Mucosa of rectum (tissue), 2 donors: ENCODE data around the gene PLEKHD1.

Source experiments
- H3K27ac ChIP-seq, 2 donors: one replicate each; pipeline ENCODE4 v1.7.0; 2013; ENCODE audit warnings: inconsistent platforms in 2 of 2, low read depth in 2 of 2, low read length in 2 of 2
- H3K27me3 ChIP-seq, 2 donors: one replicate each; pipeline ENCODE4 v1.7.0; 2013; ENCODE audit warnings: low read length in 2 of 2; ENCODE audit not compliant: control insufficient read depth in 2 of 2, insufficient read depth in 2 of 2
- H3K36me3 ChIP-seq, 2 donors: one replicate each; pipeline ENCODE4 v1.7.0; 2013; ENCODE audit warnings: low read length in 2 of 2; ENCODE audit not compliant: control insufficient read depth in 2 of 2, insufficient read depth in 2 of 2
- H3K4me1 ChIP-seq, 2 donors: one replicate each; pipeline ENCODE4 v1.7.0; 2013; ENCODE audit warnings: low read length in 2 of 2, mild to moderate bottlenecking in 1 of 2; ENCODE audit not compliant: control insufficient read depth in 2 of 2, insufficient read depth in 2 of 2
- H3K4me3 ChIP-seq, 2 donors: one replicate each; pipeline ENCODE4 v1.7.0; 2013; ENCODE audit warnings: low read length in 2 of 2
- H3K9ac ChIP-seq, 2 donors: one replicate each; pipeline ENCODE4 v1.7.0; 2013; ENCODE audit warnings: low read length in 2 of 2, low read depth in 1 of 2, mild to moderate bottlenecking in 1 of 2
- H3K9me3 ChIP-seq, 2 donors: one replicate each; pipeline ENCODE4 v1.7.0; 2013; ENCODE audit warnings: low read length in 2 of 2; ENCODE audit not compliant: control insufficient read depth in 2 of 2
- donor health status: healthy.
- donor health status: Normal muscosa, but diverticular disease.

Gene PLEKHD1

DNA sequence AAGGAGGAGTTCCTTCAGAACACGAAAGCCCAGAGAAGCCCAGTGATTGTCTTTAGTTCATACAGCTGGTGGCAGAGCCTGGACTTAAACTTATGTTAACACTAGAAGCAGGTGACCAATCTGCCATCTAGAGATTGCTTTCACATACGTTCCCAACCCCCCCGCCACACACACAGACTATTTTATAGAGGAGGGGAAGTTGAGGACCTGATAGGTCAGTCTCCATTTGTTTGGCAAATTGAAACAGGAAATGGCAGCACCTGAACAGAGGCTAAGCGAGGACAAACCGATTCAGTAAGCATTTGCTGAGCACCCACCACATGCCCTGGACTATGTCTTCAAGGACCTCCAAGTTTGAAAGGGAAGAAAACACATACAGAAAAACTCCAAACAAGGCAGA is 4.8 kb upstream of the PLEKHD1 start:
- Histone ChIP-seq H3K27ac (no peak overlapping the region), H3K4me3 (no peak overlapping the region), H3K36me3 (no peaks in the 10 kb centered on the region), H3K9ac (no peak overlapping the region), H3K4me1 (peaks cover 2 to 5% of the 10 kb centered on the region in 2 donors), H3K9me3 (no peaks in the 10 kb centered on the region), H3K27me3 (peaks cover 9 to 17% of the 10 kb centered on the region in 2 donors)

DNA sequence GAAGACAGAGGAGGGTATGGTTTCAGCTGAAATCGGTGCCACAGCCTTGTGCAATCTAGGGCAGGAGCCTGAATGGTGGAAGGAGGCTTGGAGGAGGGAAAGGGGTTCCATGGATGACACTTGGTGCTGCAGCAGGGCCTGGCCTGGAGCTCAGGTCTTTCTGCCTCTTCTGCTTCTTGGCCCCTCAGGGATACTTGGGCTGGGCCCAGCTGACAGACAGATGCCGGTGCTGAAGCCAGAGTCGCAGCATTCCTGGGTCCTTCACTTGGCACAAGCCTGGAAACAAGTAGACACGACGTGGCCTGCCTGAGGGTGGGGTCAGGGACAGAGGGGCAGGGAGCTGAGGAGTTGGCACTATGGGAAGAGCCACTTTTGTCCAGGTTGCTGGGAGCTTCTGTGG is 4.4 kb upstream of the PLEKHD1 start:
- Histone ChIP-seq H3K9me3 (no peaks in the 10 kb centered on the region), H3K36me3 (no peaks in the 10 kb centered on the region), H3K4me1 (peaks cover 2 to 5% of the 10 kb centered on the region in 2 donors), H3K27ac (no peak overlapping the region), H3K9ac (no peak overlapping the region), H3K4me3 (no peak overlapping the region), H3K27me3 (peaks cover 13 to 22% of the 10 kb centered on the region in 2 donors)

DNA sequence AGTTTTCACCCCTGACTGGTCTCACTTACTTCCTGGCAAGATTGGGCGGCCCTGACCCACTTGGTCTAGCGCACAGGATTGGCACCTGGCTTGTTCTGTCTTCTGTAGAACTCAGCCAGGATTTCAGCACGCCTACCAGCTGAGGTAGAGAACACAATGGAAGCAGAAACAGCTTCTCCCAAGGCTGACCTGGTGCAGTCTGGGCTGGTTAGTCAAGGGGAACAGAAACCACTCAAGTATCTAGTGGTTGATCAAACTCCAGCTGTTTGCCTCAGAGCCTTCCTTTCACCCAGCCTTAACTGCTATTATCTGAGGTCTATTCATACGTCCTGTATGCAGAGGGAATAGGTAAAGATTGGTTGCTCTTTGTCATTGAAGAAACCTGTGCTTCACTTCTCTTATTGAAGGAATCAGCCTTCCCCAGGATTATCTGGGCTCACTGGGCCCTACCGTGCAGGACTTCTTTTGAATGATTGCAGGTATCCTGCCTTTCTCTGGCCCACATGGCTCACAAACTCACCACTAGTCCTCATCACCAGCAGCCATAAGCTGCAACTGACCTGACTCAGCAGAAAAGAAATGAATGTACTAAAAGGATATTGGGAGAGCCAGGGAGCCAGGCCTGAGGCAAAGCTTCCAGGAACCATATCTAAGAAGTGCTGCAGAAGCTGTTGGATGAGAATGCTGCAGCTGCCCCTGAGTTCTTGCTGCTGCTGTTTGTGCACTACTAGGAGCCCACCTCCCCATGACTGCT is 2.5 kb upstream of the PLEKHD1 start:
- peaks cover 2 to 5% of the 10 kb centered on the region in 2 donors for H3K4me1 ChIP-seq
- H3K27me3 ChIP-seq: peaks cover 30 to 36% of the 10 kb centered on the region in 2 donors
- no peaks in the 10 kb centered on the region for H3K9me3 ChIP-seq
- no peak overlapping the region for H3K9ac ChIP-seq
- H3K4me3 ChIP-seq: no peak overlapping the region
- H3K27ac ChIP-seq: no peak overlapping the region
- no peaks in the 10 kb centered on the region for H3K36me3 ChIP-seq

DNA sequence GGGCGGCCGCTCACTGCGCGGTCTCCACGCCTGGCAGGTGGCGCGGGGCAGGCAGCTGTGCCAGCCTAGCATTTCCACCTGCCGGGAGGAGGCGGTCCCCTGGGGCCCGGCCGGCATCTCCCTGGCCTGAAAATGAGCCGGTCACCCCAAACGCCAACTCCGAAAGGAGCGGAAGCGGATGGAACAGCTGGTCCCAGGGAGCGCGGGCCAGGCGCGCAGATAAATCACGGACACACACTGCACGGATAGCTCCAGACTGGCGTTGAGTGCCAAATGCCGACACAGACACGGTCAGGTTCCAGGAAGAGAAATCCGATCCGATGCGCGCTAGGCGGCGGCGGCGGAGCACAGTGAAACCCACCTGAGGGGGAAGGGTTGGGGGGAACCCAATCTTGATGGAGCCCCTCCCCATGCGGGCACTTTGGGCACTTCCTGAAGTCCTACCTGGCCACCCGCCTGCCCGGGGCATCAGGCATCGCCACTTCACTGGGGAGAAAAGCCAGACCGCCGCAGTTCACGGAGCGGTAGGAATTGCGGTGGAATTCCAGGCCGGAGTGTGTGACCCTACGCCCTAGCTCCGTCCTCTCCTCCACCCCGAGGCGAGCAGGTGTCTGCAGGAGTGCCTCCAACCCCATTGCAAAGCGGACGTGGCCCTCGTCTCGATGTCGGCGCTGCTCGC is 624 bp upstream of the PLEKHD1 start:
- H3K27ac ChIP-seq: no peak overlapping the region
- no peak overlapping the region for H3K9ac ChIP-seq
- peak overlapping the region; percentile 25 to 37 for H3K4me3 ChIP-seq
- no peaks in the 10 kb centered on the region for H3K9me3 ChIP-seq
- H3K27me3 ChIP-seq: peaks cover 36 to 38% of the 10 kb centered on the region in 2 donors
- peaks cover 2 to 5% of the 10 kb centered on the region in 2 donors for H3K4me1 ChIP-seq
- H3K36me3 ChIP-seq: no peaks in the 10 kb centered on the region

DNA sequence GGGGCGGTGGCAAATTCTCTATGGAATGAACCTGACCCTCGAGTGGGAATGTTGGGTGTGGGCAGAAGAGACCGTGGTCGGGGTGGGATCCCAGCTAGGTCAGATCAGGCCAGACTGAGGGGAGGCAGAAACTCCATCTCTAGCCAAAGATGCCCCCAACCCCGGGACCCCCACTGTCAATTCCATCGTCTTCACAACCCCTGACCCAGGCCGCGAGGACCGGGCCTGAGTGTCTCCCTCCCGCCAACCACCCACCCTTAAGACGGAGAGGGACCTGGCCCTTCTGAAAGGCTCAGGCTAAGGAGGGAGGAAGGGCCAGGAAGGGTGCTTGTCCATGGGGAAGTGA is 760 bp downstream of the PLEKHD1 start:
- peaks cover 36 to 38% of the 10 kb centered on the region in 2 donors for H3K27me3 ChIP-seq
- peaks cover 2 to 5% of the 10 kb centered on the region in 2 donors for H3K4me1 ChIP-seq
- H3K36me3 ChIP-seq: no peaks in the 10 kb centered on the region
- no peak overlapping the region for H3K27ac ChIP-seq
- H3K9me3 ChIP-seq: no peaks in the 10 kb centered on the region
- no peak overlapping the region for H3K9ac ChIP-seq
- H3K4me3 ChIP-seq: no peak overlapping the region

DNA sequence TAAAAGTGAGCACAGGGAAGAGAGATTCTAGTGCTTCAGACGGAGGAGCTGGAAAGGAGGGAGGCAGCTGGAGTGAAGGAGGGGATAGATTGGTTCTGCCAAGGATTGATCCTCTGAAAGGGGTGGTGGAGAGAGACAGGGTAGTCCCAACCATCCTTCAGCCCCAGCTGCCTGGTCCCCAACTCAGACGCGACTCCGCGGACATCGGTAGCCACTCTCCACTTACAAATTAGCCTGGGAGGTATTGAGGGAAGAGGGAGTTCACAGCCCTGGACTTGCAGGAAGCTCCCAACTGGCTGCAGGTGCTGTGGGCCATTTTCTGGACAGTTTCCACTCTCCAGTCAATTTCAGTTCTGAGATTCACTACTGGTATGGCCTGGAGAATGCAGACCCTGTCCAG is 1.2 kb downstream of the PLEKHD1 start:
- H3K4me1 ChIP-seq: peaks cover 2 to 5% of the 10 kb centered on the region in 2 donors
- H3K4me3 ChIP-seq: no peak overlapping the region
- no peak overlapping the region for H3K27ac ChIP-seq
- H3K27me3 ChIP-seq: peaks cover 36 to 38% of the 10 kb centered on the region in 2 donors
- H3K9me3 ChIP-seq: no peaks in the 10 kb centered on the region
- no peak overlapping the region for H3K9ac ChIP-seq
- no peaks in the 10 kb centered on the region for H3K36me3 ChIP-seq

DNA sequence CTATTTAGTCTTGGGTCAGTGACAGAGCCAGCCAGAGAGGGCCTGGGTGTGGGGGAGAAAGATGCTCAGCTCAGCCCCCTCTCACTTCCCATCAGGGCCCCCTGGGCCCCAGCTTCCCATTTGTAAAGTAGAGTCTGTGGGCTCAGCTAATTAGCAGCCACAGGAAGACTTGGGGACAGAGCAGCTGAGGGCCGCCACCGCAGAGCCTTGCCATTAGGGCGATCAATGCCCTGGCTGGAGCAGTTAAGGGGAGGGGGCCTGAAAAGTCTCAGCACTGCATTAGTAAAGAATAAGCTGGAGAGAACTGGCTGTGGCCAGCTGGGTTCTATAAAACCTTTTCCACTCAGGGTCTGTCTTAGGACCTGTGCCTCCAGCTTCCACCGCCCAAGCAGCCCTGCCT is 2.7 kb downstream of the PLEKHD1 start:
- Histone ChIP-seq H3K4me1 (peaks cover 2 to 5% of the 10 kb centered on the region in 2 donors), H3K27me3 (peaks cover 36 to 39% of the 10 kb centered on the region in 2 donors), H3K4me3 (no peak overlapping the region), H3K9me3 (no peaks in the 10 kb centered on the region), H3K9ac (no peak overlapping the region), H3K27ac (no peak overlapping the region), H3K36me3 (no peaks in the 10 kb centered on the region)

DNA sequence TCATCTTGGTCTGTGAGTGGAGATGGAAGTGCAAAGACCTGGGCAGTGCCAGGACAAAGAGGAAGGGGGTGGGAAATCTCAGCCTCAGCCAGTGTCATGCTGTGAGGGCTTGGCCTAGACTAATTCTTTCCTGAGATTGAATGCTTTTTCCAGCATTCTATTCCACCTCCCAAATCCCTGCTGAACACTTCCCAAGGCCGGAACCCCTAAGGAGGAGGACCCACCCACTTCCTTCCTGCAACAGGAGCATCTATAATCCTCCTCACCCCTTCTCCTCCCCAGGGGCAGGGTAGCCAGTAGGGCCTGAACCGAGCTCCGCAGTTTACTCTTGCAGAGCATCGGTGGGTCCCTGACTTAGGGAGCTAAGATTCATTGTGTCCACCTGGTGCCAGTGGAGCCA is 3.2 kb downstream of the PLEKHD1 start:
- H3K27me3 ChIP-seq: peaks cover 36 to 40% of the 10 kb centered on the region in 2 donors
- H3K4me1 ChIP-seq: peaks cover 2 to 5% of the 10 kb centered on the region in 2 donors
- H3K9me3 ChIP-seq: no peaks in the 10 kb centered on the region

DNA sequence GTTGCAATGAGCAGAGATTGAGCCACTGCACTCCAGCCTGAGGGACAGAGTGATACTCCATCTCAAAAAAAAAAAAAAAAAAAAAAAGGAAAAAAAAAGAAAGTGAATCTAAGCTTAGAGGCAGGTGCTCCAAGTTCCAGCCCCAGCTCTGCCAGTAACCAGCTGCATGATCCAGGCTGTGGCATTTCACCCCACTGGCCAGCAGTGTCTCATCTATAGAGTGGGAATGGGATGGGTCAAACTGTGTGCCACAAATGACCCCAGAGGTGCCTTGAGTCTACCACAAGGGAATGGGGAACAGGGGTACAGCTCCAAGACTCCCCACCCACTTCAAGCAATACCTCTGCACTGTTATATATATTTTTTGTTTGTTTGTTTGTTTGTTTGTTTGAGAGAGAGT is 5.0 kb downstream of the PLEKHD1 start:
- no peaks in the 10 kb centered on the region for H3K4me1 ChIP-seq
- H3K36me3 ChIP-seq: no peaks in the 10 kb centered on the region
- peaks cover 20 to 31% of the 10 kb centered on the region in 2 donors for H3K27me3 ChIP-seq
- H3K27ac ChIP-seq: no peak overlapping the region
- no peak overlapping the region for H3K9ac ChIP-seq
- H3K9me3 ChIP-seq: no peaks in the 10 kb centered on the region
- no peak overlapping the region for H3K4me3 ChIP-seq

More for the DNA sequence above, 3.2 kb downstream of the PLEKHD1 start:
- Histone ChIP-seq H3K4me3 (no peak overlapping the region), H3K9ac (no peak overlapping the region), H3K27ac (no peak overlapping the region), H3K36me3 (no peaks in the 10 kb centered on the region)

DNA sequence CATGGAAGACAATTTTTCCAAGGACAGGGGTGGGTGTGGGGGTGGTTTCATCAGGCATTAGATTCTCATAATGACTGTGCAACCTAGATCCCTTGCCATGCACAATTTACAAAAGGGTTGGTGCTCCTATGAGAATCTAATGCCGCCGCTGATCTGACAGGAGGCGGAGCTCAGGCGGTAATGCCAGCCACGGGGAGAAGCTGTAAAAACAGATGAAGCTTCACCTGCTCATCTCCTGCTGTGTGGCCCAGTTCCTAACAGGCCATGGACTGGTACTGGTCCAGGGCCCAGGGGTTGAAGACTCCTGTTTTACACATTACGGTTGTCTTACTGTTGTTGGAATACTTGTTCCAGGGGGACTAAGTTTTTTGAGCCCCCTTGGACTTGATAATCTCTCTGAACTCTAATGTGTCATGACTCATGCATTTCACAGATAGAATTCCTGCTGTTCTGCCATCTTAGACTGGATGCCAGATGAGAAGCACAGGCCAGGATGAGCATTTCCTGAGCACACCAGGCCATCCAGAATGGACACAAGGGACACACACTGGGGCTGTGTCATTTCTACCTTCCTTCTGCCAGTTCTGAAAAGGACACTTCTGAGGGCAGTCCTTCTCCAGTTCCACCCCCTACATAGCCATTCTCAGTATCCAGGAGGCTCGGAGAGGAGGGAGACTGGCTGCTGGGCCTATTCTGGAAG is 5.8 kb downstream of the PLEKHD1 start:
- H3K9ac ChIP-seq: no peak overlapping the region
- no peaks in the 10 kb centered on the region for H3K36me3 ChIP-seq
- no peaks in the 10 kb centered on the region for H3K4me1 ChIP-seq
- no peak overlapping the region for H3K4me3 ChIP-seq
- peaks cover 12 to 27% of the 10 kb centered on the region in 2 donors for H3K27me3 ChIP-seq
- H3K9me3 ChIP-seq: no peaks in the 10 kb centered on the region
- H3K27ac ChIP-seq: no peak overlapping the region
